ENCODE measurements around the gene ELOA. TPM values are rescaled to one million over a fixed set of nuclear protein-coding genes. Genes with fewer than 3 reads are reported as not detected.

Gene ELOA
- total RNA-seq, 1 donor from 2014 or later = 41.7 TPM

- TF ChIP-seq CTCF (IDR thresholded peaks at IDR 0.05) = no peak
- no peak overlapping the region for H3K27ac Mint-ChIP-seq (ENCODE audit: unreplicated experiment)
- no peak overlapping the region for H3K4me3 Mint-ChIP-seq (ENCODE audit: unreplicated experiment)
- H3K4me1 Mint-ChIP-seq (ENCODE audit: low read depth) = no peaks in the 10 kb centered on the region
- H3K27me3 Mint-ChIP-seq (ENCODE audit: low read depth) = no peaks in the 10 kb centered on the region
- H3K36me3 Mint-ChIP-seq (ENCODE audit: low read depth) = peaks cover 5% of the 10 kb centered on the region
- DNase-seq (ENCODE audit: low spot score) = no peak
- H3K9me3 Mint-ChIP-seq (ENCODE audit: low read depth) = no peaks in the 10 kb centered on the region
These were observed 38.3 kb upstream of the ELOA start for GRCh38 chr1:23704834-23705495.

- no peak for TF ChIP-seq CTCF (IDR thresholded peaks at IDR 0.05)
- no peak overlapping the region for H3K4me3 Mint-ChIP-seq (ENCODE audit: unreplicated experiment)
- H3K27me3 Mint-ChIP-seq (ENCODE audit: low read depth) = no peaks in the 10 kb centered on the region
- no peak overlapping the region for H3K27ac Mint-ChIP-seq (ENCODE audit: unreplicated experiment)
- H3K4me1 Mint-ChIP-seq (ENCODE audit: low read depth) = no peaks in the 10 kb centered on the region
- H3K9me3 Mint-ChIP-seq (ENCODE audit: low read depth) = no peaks in the 10 kb centered on the region
- H3K36me3 Mint-ChIP-seq (ENCODE audit: low read depth) = peaks cover 3% of the 10 kb centered on the region
- DNase-seq (ENCODE audit: low spot score) = no peak
These were observed 34.0 kb upstream of the ELOA start for GRCh38 chr1:23709229-23709628.

- Mint-ChIP-seq H3K9me3 (ENCODE audit: low read depth) (no peaks in the 10 kb centered on the region), H3K27ac (ENCODE audit: unreplicated experiment) (no peak overlapping the region), H3K4me3 (ENCODE audit: unreplicated experiment) (no peak overlapping the region), H3K27me3 (ENCODE audit: low read depth) (no peaks in the 10 kb centered on the region), H3K4me1 (ENCODE audit: low read depth) (peaks cover 10% of the 10 kb centered on the region), H3K36me3 (ENCODE audit: low read depth) (no peaks in the 10 kb centered on the region)
- no peak for DNase-seq (ENCODE audit: low spot score)
- TF ChIP-seq CTCF (IDR thresholded peaks at IDR 0.05) = peak; percentile 66
These were observed 24.8 kb upstream of the ELOA start for GRCh38 chr1:23718482-23718881.

GRCh38 chr1:23719162-23719820 lies 24.0 kb upstream of the ELOA start:
- TF ChIP-seq CTCF (IDR thresholded peaks at IDR 0.05) = no peak
- Mint-ChIP-seq H3K27ac (ENCODE audit: unreplicated experiment) (no peak overlapping the region), H3K4me3 (ENCODE audit: unreplicated experiment) (no peak overlapping the region), H3K9me3 (ENCODE audit: low read depth) (no peaks in the 10 kb centered on the region), H3K4me1 (ENCODE audit: low read depth) (peaks cover 10% of the 10 kb centered on the region), H3K27me3 (ENCODE audit: low read depth) (no peaks in the 10 kb centered on the region), H3K36me3 (ENCODE audit: low read depth) (no peaks in the 10 kb centered on the region)
- no peak for DNase-seq (ENCODE audit: low spot score)

GRCh38 chr1:23720256-23720995 lies 22.8 kb upstream of the ELOA start:
- Mint-ChIP-seq H3K4me3 (ENCODE audit: unreplicated experiment) (no peak overlapping the region), H3K27me3 (ENCODE audit: low read depth) (no peaks in the 10 kb centered on the region), H3K36me3 (ENCODE audit: low read depth) (no peaks in the 10 kb centered on the region), H3K9me3 (ENCODE audit: low read depth) (no peaks in the 10 kb centered on the region), H3K4me1 (ENCODE audit: low read depth) (peaks cover 10% of the 10 kb centered on the region), H3K27ac (ENCODE audit: unreplicated experiment) (no peak overlapping the region)
- no peak for TF ChIP-seq CTCF (IDR thresholded peaks at IDR 0.05)
- no peak for DNase-seq (ENCODE audit: low spot score)
